ENCODE measurements around the gene JARID2.
A peak's percentile ranks its signal among the peaks of the same experiment; 100 is the strongest.

JARID2 gene

GRCh38 chr6:15491255-15491985, 245.6 kb downstream of the JARID2 start (continued):
- TF ChIP-seq CTCF (tag by site-specific recombination; IDR thresholded peaks at IDR 0.05) (peak; percentile 68), MZF1 (tag by site-specific recombination; IDR thresholded peaks at IDR 0.05; ENCODE audit: borderline replicate concordance) (no peak), ZNF449 (tag by site-specific recombination; IDR thresholded peaks at IDR 0.05) (no peak)

- Histone ChIP-seq H3K4me1 (ENCODE audit: control insufficient read depth, insufficient read depth, low read length) (0 out of 2 replicates have a peak, but pooled peaks cover 3% of the 10 kb centered on the region), H3K27ac (ENCODE audit: extremely low read depth, low read depth, low read length) (no peak overlapping the region), H3K4me3 (ENCODE audit: low read depth, low read length) (no peak overlapping the region), H3K9me3 (ENCODE audit: control insufficient read depth, insufficient read depth, low read depth, low read length) (no peaks in the 10 kb centered on the region), H3K36me3 (ENCODE audit: control insufficient read depth in 2 of 2, insufficient read depth in 1 of 2, low read length in 2 of 2) (peaks cover 0 to 68% of the 10 kb centered on the region in 2 experiments; a peak in 1 of 3 replicates)
- POLR2A ChIA-PET: no interaction called here
- CTCF ChIA-PET: interaction anchor here (0.9 to 1.6 kb wide), 7 partner anchors 12 to 1365 kb away, joined by 3 to 6 read pairs (median 3); no protein-coding TSS in a partner anchor
- TF ChIP-seq ZFP41 (tag by site-specific recombination; IDR thresholded peaks at IDR 0.05; ENCODE audit: borderline replicate concordance) (no peak), ZNF621 (tag by site-specific recombination; IDR thresholded peaks at IDR 0.05) (no peak)
Measured at GRCh38 chr6:15491986-15492269, 246.1 kb downstream of the JARID2 start.

- Histone ChIP-seq H3K27ac (ENCODE audit: extremely low read depth, low read depth, low read length) (no peak overlapping the region), H3K9me3 (ENCODE audit: control insufficient read depth, insufficient read depth, low read depth, low read length) (no peaks in the 10 kb centered on the region), H3K4me3 (ENCODE audit: low read depth, low read length) (no peak overlapping the region), H3K36me3 (ENCODE audit: control insufficient read depth in 2 of 2, insufficient read depth in 1 of 2, low read length in 2 of 2) (peaks cover 0 to 65% of the 10 kb centered on the region in 2 experiments; a peak in 1 of 3 replicates), H3K4me1 (ENCODE audit: control insufficient read depth, insufficient read depth, low read length) (0 out of 2 replicates have a peak, but pooled peaks cover 3% of the 10 kb centered on the region)
- ChIA-PET POLR2A (no interaction called here), CTCF (interaction anchor here (1.2 to 1.6 kb wide), 2 partner anchors 37 to 131 kb away, joined by 3 read pairs; no protein-coding TSS in a partner anchor)
- TF ChIP-seq ZNF248 (tag by site-specific recombination; IDR thresholded peaks at IDR 0.05) (no peak), HOXD13 (CRISPR knock-in tag; IDR thresholded peaks at IDR 0.05; ENCODE audit: borderline replicate concordance) (no peak), ZNF639 (tag by site-specific recombination; IDR thresholded peaks at IDR 0.05) (no peak), ZBTB48 (tag by site-specific recombination; IDR thresholded peaks at IDR 0.05) (no peak)
Measured at GRCh38 chr6:15493437-15494168, 247.7 kb downstream of the JARID2 start.

GRCh38 chr6:15495375-15495901, 249.6 kb downstream of the JARID2 start:
- no peak overlapping the region for H3K4me3 ChIP-seq (ENCODE audit: low read depth, low read length)
- ChIA-PET POLR2A (no interaction called here), CTCF (interaction anchor here (1.0 kb wide), 1 partner anchor 18 kb away, joined by 4 read pairs; no protein-coding TSS in a partner anchor)
- no peaks in the 10 kb centered on the region for H3K9me3 ChIP-seq (ENCODE audit: control insufficient read depth, insufficient read depth, low read depth, low read length)
- peaks cover 0 to 70% of the 10 kb centered on the region in 2 experiments; a peak in 1 of 3 replicates for H3K36me3 ChIP-seq (ENCODE audit: control insufficient read depth in 2 of 2, insufficient read depth in 1 of 2, low read length in 2 of 2)
- no peak overlapping the region for H3K27ac ChIP-seq (ENCODE audit: extremely low read depth, low read depth, low read length)
- 0 out of 2 replicates have a peak, but pooled peaks cover 3% of the 10 kb centered on the region for H3K4me1 ChIP-seq (ENCODE audit: control insufficient read depth, insufficient read depth, low read length)
- TF ChIP-seq ZFHX2 (tag by site-specific recombination; conservative IDR thresholded peaks at IDR 0.05) (no peak), ZNF837 (tag by site-specific recombination; IDR thresholded peaks at IDR 0.05) (no peak), EGR2 (tag by site-specific recombination; IDR thresholded peaks at IDR 0.05; ENCODE audit: low read depth) (no peak), ZNF776 (tag by site-specific recombination; IDR thresholded peaks at IDR 0.05; ENCODE audit: borderline replicate concordance) (no peak), GLI4 (tag by site-specific recombination; IDR thresholded peaks at IDR 0.05) (no peak), ZNF311 (tag by site-specific recombination; IDR thresholded peaks at IDR 0.05; ENCODE audit: borderline replicate concordance) (no peak), ZBTB49 (tag by site-specific recombination; IDR thresholded peaks at IDR 0.05; ENCODE audit: low read depth) (no peak), ZNF658 (tag by site-specific recombination; IDR thresholded peaks at IDR 0.05) (no peak)
